Peyer's patch (tissue), 4 donors: Measurements from ENCODE around the gene KCNIP4.

Experiments used
- POLR2A ChIP-seq, 2 donors: fragments of 450-650 bp; IDR thresholded peaks; one replicate each; pipeline ENCODE4 v1.5.1; 2017; ENCODE audit warnings: antibody characterized with exemption in 2 of 2, mild to moderate bottlenecking in 2 of 2, moderate library complexity in 2 of 2
- TF ChIP-seq, protein P1 (sequence below), 6 experiments: fragments of 450-650 bp in 4 of 6; fragments of 200-600 bp in 2 of 6; sonication (generic) in 1 of 6; IDR thresholded peaks; one replicate each; pipeline ENCODE4 v1.5.1; 2017 to 2019; ENCODE audit warnings: antibody characterized with exemption in 6 of 6, mild to moderate bottlenecking in 3 of 6, moderate library complexity in 1 of 6

DNA sequence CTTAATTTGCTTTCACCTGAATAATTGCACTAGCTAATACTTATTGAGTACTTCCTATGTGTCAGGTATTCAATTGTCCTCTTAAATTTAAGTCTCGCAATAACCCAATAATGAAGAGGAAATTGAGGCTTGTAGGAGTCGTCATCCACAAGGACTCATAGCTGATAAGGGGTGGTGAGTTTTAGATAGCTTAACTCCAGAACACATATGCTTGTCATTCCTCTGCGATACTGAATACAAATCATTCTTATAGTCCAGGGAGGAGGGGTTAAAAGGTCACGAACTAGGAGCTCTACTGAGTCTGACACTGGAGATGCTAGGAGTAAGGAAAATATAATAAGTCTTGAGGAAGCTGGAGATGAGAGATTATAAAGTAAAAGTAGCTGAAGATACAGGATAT lies 1249.8 kb downstream of the KCNIP4 start:
- TF ChIP-seq, protein P1, sequence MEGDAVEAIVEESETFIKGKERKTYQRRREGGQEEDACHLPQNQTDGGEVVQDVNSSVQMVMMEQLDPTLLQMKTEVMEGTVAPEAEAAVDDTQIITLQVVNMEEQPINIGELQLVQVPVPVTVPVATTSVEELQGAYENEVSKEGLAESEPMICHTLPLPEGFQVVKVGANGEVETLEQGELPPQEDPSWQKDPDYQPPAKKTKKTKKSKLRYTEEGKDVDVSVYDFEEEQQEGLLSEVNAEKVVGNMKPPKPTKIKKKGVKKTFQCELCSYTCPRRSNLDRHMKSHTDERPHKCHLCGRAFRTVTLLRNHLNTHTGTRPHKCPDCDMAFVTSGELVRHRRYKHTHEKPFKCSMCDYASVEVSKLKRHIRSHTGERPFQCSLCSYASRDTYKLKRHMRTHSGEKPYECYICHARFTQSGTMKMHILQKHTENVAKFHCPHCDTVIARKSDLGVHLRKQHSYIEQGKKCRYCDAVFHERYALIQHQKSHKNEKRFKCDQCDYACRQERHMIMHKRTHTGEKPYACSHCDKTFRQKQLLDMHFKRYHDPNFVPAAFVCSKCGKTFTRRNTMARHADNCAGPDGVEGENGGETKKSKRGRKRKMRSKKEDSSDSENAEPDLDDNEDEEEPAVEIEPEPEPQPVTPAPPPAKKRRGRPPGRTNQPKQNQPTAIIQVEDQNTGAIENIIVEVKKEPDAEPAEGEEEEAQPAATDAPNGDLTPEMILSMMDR (IDR thresholded peaks at IDR 0.05) = no peak
- no peak for TF ChIP-seq POLR2A (IDR thresholded peaks at IDR 0.05)
